ENCODE results near the gene FBXO41.

Gene FBXO41, protein sequence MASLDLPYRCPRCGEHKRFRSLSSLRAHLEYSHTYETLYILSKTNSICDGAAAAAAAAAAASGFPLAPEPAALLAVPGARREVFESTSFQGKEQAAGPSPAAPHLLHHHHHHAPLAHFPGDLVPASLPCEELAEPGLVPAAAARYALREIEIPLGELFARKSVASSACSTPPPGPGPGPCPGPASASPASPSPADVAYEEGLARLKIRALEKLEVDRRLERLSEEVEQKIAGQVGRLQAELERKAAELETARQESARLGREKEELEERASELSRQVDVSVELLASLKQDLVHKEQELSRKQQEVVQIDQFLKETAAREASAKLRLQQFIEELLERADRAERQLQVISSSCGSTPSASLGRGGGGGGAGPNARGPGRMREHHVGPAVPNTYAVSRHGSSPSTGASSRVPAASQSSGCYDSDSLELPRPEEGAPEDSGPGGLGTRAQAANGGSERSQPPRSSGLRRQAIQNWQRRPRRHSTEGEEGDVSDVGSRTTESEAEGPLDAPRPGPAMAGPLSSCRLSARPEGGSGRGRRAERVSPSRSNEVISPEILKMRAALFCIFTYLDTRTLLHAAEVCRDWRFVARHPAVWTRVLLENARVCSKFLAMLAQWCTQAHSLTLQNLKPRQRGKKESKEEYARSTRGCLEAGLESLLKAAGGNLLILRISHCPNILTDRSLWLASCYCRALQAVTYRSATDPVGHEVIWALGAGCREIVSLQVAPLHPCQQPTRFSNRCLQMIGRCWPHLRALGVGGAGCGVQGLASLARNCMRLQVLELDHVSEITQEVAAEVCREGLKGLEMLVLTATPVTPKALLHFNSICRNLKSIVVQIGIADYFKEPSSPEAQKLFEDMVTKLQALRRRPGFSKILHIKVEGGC

DNA sequence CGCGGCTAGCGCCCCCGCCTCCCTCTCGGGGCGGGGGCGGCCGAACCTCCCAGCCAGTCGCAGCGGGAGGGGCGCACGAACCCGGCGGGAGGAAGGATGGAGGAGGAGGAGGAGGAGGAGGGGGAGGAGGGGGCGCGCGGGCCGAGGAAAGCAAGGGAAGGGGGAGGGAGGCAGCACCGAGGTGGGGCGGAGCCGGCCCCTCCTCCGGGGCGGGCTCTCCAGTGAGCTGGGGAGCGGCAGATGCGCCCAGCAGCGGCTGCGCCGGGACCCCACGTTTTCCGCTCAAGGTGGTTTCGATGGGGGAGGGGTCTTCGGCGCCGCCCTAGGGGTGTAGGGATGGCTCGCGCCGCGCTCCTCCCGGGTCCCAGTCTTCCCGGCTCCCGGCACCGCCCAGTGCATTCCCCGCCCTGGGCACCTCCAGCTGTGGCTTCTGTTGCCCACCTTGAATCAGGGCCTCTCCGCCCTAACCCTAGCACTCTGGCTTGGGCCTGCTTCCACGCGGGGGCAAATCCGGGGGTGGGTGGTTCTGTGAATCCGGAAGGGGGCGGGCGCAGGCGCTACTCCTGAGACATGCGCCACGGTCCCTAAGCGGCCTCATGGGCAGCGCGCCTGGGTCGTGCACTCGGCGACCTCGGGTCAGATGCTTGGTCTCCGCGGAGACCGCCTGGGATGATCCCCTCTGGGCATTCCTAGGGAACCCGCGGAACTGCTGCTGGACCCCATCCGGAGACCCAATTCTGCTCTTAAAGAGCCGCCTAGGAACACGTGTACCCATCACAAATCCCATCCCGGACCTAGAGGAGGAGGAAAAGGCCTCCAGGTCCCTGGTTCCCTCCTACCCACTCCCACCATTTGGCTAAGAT is at the start of gene FBXO41:
TSS of gene FBXO41 (minus strand) at position 183 of the 863 bp plus-strand sequence. CDS start 14,848 bp downstream, outside the sequence.
- TF ChIP-seq, protein P1, sequence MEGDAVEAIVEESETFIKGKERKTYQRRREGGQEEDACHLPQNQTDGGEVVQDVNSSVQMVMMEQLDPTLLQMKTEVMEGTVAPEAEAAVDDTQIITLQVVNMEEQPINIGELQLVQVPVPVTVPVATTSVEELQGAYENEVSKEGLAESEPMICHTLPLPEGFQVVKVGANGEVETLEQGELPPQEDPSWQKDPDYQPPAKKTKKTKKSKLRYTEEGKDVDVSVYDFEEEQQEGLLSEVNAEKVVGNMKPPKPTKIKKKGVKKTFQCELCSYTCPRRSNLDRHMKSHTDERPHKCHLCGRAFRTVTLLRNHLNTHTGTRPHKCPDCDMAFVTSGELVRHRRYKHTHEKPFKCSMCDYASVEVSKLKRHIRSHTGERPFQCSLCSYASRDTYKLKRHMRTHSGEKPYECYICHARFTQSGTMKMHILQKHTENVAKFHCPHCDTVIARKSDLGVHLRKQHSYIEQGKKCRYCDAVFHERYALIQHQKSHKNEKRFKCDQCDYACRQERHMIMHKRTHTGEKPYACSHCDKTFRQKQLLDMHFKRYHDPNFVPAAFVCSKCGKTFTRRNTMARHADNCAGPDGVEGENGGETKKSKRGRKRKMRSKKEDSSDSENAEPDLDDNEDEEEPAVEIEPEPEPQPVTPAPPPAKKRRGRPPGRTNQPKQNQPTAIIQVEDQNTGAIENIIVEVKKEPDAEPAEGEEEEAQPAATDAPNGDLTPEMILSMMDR (IDR thresholded peaks at IDR 0.05) = no peak

DNA sequence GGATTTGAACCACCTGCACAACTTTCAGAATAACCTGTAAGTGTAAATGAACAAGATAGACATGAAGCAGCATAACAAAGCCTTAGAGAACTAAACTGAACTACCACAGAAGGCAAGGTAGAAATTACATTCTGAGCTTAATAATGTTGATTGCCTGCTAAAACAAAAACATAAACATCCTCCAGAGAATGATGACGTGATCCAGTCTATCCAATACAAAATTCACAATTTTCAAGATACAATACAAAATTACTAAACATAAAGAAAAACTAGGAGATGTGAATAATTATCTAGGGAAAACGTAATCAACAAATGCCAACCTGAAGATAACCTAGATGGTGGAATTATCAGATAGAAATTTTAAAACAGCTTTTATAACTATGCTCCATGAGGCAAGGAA is 49.8 kb upstream of the FBXO41 start:
- TF ChIP-seq, protein P1 (IDR thresholded peaks at IDR 0.05) = no peak

DNA sequence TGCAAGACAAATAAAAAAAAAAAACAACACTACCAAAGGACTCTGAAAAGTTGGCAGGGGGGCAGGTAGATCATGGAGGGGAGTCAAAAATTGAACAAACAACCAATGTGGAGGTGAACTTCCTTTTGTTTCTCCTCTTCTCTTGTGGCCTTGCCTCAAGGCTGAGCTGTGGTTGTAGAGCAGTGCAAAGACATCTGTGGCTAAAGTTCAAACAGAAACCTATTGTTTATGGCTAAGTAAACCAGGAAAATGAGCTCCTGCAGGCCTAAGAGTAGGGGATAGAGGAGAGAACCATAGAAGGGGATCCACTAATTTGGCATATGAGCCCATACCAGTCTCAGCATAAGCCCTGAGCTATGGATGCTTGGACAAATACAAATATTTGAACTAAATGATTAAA is 49.3 kb upstream of the FBXO41 start:
- TF ChIP-seq, protein P1 (IDR thresholded peaks at IDR 0.05) = no peak

DNA sequence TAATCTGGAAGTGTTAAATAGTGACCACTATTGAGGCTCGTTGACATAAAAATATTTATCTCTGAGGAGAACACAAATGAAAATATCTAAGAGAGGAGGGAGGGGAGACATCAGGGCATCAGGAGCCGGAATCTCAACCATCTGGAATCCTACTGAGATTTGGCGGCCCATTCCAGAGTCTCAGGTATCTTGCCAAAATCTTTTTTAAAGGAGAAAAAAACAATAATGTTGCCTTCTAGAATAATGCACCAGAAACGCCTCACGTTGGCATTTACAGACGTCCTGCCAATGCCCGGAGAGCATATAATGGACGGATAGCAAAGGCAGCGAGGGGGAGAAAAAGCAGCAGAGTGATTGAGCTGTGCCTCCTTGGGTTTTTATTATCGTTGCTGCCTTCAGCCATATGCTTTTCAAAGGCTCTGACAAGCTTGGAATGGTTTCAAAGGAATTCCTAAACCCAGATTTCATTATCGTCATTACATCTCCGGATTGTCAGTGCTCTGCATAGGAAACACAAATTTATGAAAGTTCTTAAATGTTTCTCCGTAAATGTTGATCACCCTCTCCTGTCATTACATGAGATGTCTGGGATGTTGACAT is 39.9 kb upstream of the FBXO41 start:
- TF ChIP-seq, protein P1 (IDR thresholded peaks at IDR 0.05) = no peak

DNA sequence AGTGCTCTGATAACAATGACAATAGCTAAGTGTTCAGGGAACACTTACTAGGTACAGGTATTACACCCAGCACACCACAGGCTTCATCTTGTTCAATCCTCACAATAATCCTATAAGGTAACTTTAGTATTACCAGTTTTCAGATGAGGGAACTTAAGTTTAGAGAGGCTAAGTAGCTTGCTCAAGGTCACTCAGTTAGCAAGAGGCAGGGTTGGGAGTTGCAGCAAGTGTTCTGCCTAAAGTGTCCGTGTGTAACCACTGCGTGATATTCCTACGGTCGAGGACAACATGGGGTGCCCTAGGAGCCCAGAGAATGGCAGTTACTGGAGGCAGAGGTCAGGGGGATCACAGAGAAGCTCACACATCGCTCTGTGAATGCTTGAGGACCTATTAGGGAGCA is 39.3 kb upstream of the FBXO41 start:
- TF ChIP-seq, protein P1 (IDR thresholded peaks at IDR 0.05) = no peak

DNA sequence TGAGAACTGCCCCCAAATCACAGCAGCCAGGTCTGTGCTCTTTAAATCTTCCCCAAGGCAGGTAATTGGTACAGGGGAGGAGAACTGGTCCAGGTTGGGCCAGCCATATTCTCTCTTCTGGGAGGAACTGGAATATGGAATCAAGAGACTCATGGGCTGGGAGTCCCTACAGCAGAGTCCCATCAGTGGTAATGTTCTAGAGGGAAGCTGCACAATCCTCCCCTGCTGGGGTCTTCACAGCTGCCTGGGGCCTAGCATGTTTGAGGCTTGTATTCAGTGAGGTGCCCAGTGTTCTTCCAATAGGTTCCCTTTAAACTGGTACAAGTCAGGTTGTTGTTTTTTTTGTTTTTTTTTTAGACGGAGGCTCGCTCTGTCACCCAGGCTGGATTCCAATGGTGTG is 30.2 kb upstream of the FBXO41 start:
- TF ChIP-seq, protein P1 (IDR thresholded peaks at IDR 0.05) = no peak

DNA sequence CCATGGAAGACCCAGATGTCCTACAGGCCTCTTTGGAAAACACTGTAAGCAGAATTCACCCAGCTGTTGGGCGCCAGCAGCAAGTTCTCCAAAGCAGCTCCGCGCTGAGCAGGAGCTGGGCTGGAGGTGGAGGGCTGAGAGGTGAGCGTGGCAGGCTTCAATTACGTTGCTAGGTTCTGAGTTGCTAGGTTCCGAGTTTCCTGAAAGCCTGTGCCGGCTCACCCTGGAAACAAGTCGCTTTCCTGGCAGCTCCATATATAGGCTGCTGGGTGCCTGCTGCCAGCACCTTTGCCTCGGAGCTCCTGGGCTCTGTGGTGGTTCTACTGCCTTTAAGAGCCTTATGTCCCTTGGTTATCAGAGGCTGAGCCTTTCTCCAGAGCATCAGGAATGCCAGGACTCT is 23.4 kb upstream of the FBXO41 start:
- TF ChIP-seq, protein P1 (IDR thresholded peaks at IDR 0.05) = no peak

All from LNCAP (cell line).